Chondrocyte (in vitro differentiated cells): ENCODE measurements around the gene ZNF189. TPM values are rescaled to one million over a fixed set of nuclear protein-coding genes. Genes with fewer than 3 reads are reported as not detected.

ENCODE experiments used
- DNase-seq: peaks from one replicate; pipeline ENCODE4 v3.0.0; 2021; ENCODE audit warnings: mixed read lengths, low spot score
- H3K27ac Mint-ChIP-seq: one replicate; pipeline ENCODE4 v1.8.0; 2021; ENCODE audit warnings: mild to moderate bottlenecking, moderate library complexity, mixed read lengths; ENCODE audit not compliant: unreplicated experiment
- H3K27me3 Mint-ChIP-seq: 2 replicates; pipeline ENCODE4 v1.8.0; 2021; ENCODE audit warnings: low read depth, mixed read lengths
- H3K36me3 Mint-ChIP-seq: 2 replicates; pipeline ENCODE4 v1.8.0; 2021; ENCODE audit warnings: low read depth, mixed read lengths
- H3K4me1 Mint-ChIP-seq: 2 replicates; pipeline ENCODE4 v1.8.0; 2021; ENCODE audit warnings: low read depth, mild to moderate bottlenecking, mixed read lengths
- H3K4me3 Mint-ChIP-seq: one replicate; pipeline ENCODE4 v1.8.0; 2021; ENCODE audit warnings: mild to moderate bottlenecking, moderate library complexity, mixed read lengths; ENCODE audit not compliant: unreplicated experiment
- H3K9me3 Mint-ChIP-seq: 2 replicates; pipeline ENCODE4 v1.8.0; 2021; ENCODE audit warnings: low read depth, mixed read lengths
- total RNA-seq: library from RNA; stranded (reverse); gene quantifications from 3 replicates; pipeline ENCODE4 v1.2.1, GENCODE V29; 2021
- TF ChIP-seq, protein P1 (sequence below): fragments of 200-600 bp; sonication (generic); IDR thresholded peaks from 2 replicates; pipeline ENCODE4 v1.5.0; 2021; ENCODE audit warnings: antibody characterized with exemption, mild to moderate bottlenecking, moderate library complexity

The ZNF189 gene
- total RNA-seq, 1 donor from 2014 or later: 18.5 TPM

DNA sequence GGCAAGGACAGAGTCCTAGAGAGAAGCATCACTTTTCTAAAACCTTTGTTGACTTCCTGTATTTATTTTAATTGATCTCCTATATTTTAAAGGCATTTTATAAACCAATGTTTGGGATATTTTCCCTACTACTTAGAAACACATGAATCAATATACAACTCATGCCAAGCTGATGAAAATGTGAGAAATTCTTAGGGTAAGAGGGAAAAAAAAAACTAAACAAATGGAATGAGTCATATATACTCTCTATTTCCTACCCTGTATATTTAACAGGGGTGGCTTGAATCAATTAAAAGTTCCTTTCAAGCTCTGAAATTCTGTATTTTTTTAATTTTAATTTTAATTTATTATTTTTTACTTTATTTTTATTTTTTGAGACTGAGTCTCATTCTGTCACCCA lies 33.5 kb upstream of the ZNF189 start:
- Mint-ChIP-seq H3K4me3 (no peak overlapping the region), H3K27ac (peak overlapping the region; percentile 90), H3K9me3 (no peaks in the 10 kb centered on the region), H3K27me3 (no peaks in the 10 kb centered on the region), H3K36me3 (no peaks in the 10 kb centered on the region), H3K4me1 (peaks cover 25% of the 10 kb centered on the region)
- no peak for DNase-seq
- TF ChIP-seq, protein P1, sequence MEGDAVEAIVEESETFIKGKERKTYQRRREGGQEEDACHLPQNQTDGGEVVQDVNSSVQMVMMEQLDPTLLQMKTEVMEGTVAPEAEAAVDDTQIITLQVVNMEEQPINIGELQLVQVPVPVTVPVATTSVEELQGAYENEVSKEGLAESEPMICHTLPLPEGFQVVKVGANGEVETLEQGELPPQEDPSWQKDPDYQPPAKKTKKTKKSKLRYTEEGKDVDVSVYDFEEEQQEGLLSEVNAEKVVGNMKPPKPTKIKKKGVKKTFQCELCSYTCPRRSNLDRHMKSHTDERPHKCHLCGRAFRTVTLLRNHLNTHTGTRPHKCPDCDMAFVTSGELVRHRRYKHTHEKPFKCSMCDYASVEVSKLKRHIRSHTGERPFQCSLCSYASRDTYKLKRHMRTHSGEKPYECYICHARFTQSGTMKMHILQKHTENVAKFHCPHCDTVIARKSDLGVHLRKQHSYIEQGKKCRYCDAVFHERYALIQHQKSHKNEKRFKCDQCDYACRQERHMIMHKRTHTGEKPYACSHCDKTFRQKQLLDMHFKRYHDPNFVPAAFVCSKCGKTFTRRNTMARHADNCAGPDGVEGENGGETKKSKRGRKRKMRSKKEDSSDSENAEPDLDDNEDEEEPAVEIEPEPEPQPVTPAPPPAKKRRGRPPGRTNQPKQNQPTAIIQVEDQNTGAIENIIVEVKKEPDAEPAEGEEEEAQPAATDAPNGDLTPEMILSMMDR: no peak

DNA sequence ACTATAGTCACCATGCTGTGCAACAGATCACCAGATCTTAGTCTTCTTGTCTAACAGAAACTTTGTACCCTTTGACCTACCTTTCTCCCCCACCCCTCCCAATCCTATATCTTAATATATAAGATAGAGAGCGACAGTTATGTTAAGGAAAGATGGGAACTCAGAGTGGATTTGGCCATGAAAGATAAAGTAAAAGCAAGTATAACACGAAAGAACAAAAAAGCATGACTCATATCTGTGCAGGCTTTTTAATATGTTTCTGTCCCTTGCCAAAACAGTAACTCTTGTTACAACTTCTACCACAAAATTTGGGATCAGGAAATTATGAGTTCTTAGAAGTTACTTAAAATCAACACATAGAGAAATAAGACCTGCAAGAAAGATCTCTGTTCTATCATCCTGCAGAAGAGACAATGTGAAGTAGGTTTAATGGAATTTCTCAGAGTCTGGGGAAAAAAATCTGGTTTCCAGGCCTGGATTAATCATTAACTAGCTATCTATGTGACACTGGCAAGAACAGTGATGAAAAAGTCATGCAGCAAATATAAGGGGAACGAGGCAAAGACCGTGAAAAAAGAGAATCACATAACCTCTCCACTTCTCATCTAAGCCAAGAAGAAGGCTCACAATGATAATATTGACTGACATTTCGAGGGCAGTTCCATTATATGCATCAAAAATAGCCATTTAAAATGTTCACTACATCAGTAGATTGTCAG lies 32.5 kb upstream of the ZNF189 start:
- H3K4me3 Mint-ChIP-seq: no peak overlapping the region
- peak overlapping the region; percentile 81 for H3K27ac Mint-ChIP-seq
- H3K27me3 Mint-ChIP-seq: no peaks in the 10 kb centered on the region
- peaks cover 25% of the 10 kb centered on the region for H3K4me1 Mint-ChIP-seq
- DNase-seq: no peak
- H3K36me3 Mint-ChIP-seq: no peaks in the 10 kb centered on the region
- no peaks in the 10 kb centered on the region for H3K9me3 Mint-ChIP-seq
- TF ChIP-seq, protein P1: no peak

DNA sequence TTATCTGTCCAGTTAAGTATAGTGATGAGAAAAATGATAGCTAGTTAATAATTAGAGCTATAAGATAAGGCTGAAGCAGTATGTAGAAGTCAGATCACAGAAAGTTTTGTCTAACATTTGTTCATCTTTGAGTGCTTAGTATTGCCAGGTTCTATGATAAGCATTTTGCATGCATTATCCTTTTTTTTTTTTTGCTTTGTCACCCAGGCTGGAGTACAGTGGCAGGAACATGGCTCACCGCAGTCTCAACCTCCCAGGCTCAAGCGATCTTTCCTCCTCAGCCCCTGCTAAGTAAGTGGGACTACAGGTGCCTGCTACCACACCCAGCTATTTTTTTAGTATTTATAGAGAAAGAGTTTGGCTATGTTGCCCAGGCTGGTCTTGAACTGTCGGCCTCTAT lies 31.3 kb upstream of the ZNF189 start:
- no peak overlapping the region for H3K4me3 Mint-ChIP-seq
- peaks cover 25% of the 10 kb centered on the region for H3K4me1 Mint-ChIP-seq
- no peaks in the 10 kb centered on the region for H3K9me3 Mint-ChIP-seq
- H3K36me3 Mint-ChIP-seq: no peaks in the 10 kb centered on the region
- TF ChIP-seq, protein P1: no peak
- DNase-seq: no peak
- H3K27me3 Mint-ChIP-seq: no peaks in the 10 kb centered on the region
- peak overlapping the region; percentile 22 for H3K27ac Mint-ChIP-seq

DNA sequence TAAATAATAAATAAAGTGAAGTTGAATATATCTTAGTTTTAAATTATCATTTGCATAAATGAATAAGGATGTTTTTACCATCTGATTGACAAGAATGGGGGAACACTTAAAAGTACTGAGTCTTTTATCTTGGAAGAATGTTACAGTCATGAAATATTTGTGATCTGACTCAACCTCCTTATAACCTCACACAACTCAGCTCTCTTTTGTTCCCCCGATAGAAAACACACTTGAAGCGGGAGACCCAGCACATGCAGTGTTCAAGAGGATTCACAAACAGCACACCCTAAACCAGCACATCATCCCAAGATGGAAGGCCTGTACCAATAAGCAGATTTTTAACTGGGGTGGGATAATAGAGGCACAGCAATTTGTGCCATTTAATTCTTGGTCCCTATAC lies 29.4 kb upstream of the ZNF189 start:
- Mint-ChIP-seq H3K4me3 (no peak overlapping the region), H3K27ac (no peak overlapping the region), H3K4me1 (peaks cover 27% of the 10 kb centered on the region), H3K36me3 (no peaks in the 10 kb centered on the region), H3K9me3 (no peaks in the 10 kb centered on the region), H3K27me3 (no peaks in the 10 kb centered on the region)
- DNase-seq: no peak
- TF ChIP-seq, protein P1: no peak

DNA sequence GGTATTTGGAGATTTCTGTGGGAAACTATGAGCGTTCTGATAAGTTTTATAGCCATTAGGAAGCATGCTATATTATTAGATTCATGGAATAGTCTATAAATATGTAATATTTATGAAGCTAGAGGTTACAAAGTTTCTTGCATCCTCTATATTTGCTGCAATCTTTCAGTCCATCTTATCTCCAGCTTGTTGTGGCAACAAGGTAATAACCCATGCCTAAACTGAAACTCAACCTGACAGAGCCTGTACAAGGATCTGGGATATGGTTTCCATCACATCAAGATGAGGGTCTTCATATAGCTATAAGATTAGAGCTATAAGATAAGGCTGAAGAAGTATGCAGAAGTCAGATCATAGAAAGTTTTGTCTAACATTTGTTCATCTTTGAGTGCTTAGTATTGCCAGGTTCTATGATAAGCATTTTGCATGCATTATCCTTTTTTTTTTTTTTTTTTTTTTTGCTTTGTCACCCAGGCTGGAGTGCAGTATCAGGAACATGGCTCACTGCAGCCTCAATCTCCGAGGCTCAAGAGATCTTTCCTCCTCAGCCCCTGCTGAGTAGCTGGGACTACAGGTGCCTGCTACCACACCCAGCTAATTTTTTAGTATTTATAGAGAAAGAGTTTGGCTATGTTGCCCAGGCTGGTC lies 28.6 kb upstream of the ZNF189 start:
- Mint-ChIP-seq H3K4me1 (peaks cover 20% of the 10 kb centered on the region), H3K27me3 (no peaks in the 10 kb centered on the region)
- TF ChIP-seq, protein P1: no peak

More for the DNA sequence above, 28.6 kb upstream of the ZNF189 start:
- DNase-seq: no peak
- Mint-ChIP-seq H3K36me3 (no peaks in the 10 kb centered on the region), H3K9me3 (no peaks in the 10 kb centered on the region), H3K4me3 (no peak overlapping the region), H3K27ac (no peak overlapping the region)
